Activated CD8-positive, alpha-beta T cell treated with anti-CD3 and anti-CD28 coated beads for 36 hours (primary cell): ENCODE data around the gene PARP1. TPM values are rescaled to one million over a fixed set of nuclear protein-coding genes. Genes with fewer than 3 reads are reported as not detected.
"Not testable (repeated sequence)": the region's sequence is repeated elsewhere in the genome, so short reads cannot be mapped to it uniquely, and the experiment has no call there.

Source experiments
- ATAC-seq: fragments of 200-7000 bp; cut with Tn5 transposase; one replicate; pipeline ENCODE4 v1.10.0; 2021; ENCODE audit warnings: mild to moderate bottlenecking, moderate library complexity
- CTCF ChIA-PET: fragments of 350-600 bp; sonication (Branson Sonifier 250); formaldehyde crosslinking; loops from one replicate; lab custom pipeline; 2021; ENCODE audit warnings: antibody characterized with exemption; lab: Charles Lee
- POLR2A ChIA-PET: fragments of 350-600 bp; sonication (Branson Sonifier 250); formaldehyde crosslinking; loops from one replicate; lab custom pipeline; 2021; ENCODE audit warnings: antibody characterized with exemption; lab: Charles Lee
- DNase-seq: peaks from one replicate; pipeline ENCODE4 v3.0.0-alpha.2; 2020
- H3K27ac Mint-ChIP-seq: one replicate; pipeline ENCODE4 v1.8.0; 2021; ENCODE audit warnings: mild to moderate bottlenecking, mixed read lengths
- H3K27me3 Mint-ChIP-seq: one replicate; pipeline ENCODE4 v1.8.0; 2021; ENCODE audit warnings: mixed read lengths
- H3K36me3 Mint-ChIP-seq: one replicate; pipeline ENCODE4 v1.8.0; 2021; ENCODE audit warnings: low read depth, mixed read lengths
- H3K4me1 Mint-ChIP-seq: one replicate; pipeline ENCODE4 v1.8.0; 2021; ENCODE audit warnings: low read depth, mixed read lengths
- H3K4me3 Mint-ChIP-seq: one replicate; pipeline ENCODE4 v1.8.0; 2021; ENCODE audit warnings: mild to moderate bottlenecking, moderate library complexity, mixed read lengths
- H3K9me3 Mint-ChIP-seq: one replicate; pipeline ENCODE4 v1.8.0; 2021; ENCODE audit warnings: mixed read lengths
- CTCF ChIP-seq: fragments of 200-600 bp; IDR thresholded peaks from one replicate; pipeline ENCODE4 v1.8.0; 2022; ENCODE audit warnings: antibody characterized with exemption, mild to moderate bottlenecking
- intact Hi-C: fragments of 100-400 bp; cut with micrococcal nuclease; formaldehyde crosslinking; loops from one replicate; pipeline ENCODE4 v1.10.0; 2022
- total RNA-seq, 2 experiments: library from RNA; stranded (reverse); gene quantifications; one replicate each; pipeline ENCODE4 v1.2.3, GENCODE V29; 2021

PARP1 gene
- total RNA-seq, 2 experiments from 2014 or later = 203 to 206 TPM

GRCh38 chr1:226342656-226343055, 65.2 kb downstream of the PARP1 start:
- peaks cover 5% of the 10 kb centered on the region for H3K9me3 Mint-ChIP-seq
- no peak for DNase-seq
- no peaks in the 10 kb centered on the region for H3K4me1 Mint-ChIP-seq
- H3K27ac Mint-ChIP-seq = no peak overlapping the region
- peaks cover 6% of the 10 kb centered on the region for H3K27me3 Mint-ChIP-seq
- no peak overlapping the region for H3K4me3 Mint-ChIP-seq
- intact Hi-C loops = no loop called here
- H3K36me3 Mint-ChIP-seq = peaks cover 3% of the 10 kb centered on the region
- ATAC-seq = no peak
- ChIA-PET POLR2A (no interaction called here), CTCF (interaction anchor here (0.8 kb wide), 1 partner anchor 217 kb away, joined by 3 read pairs; no protein-coding TSS in a partner anchor)
- no peak for TF ChIP-seq CTCF

- ATAC-seq, H3K9me3 Mint-ChIP-seq, H3K4me1 Mint-ChIP-seq, H3K27me3 Mint-ChIP-seq, H3K36me3 Mint-ChIP-seq, H3K4me3 Mint-ChIP-seq, H3K27ac Mint-ChIP-seq, intact Hi-C loops, DNase-seq: not testable (repeated sequence)
- CTCF ChIA-PET = interaction anchor here (1.5 kb wide), 1 partner anchor 68 kb away, joined by 3 read pairs; the partner anchor contains the start of gene PARP1
- POLR2A ChIA-PET = interaction anchor here (0.7 to 1.4 kb wide), 2 partner anchors 33 to 139 kb away, joined by 3 to 4 read pairs; no protein-coding TSS in a partner anchor
Observed at GRCh38 chr1:226340111-226340510, 67.8 kb downstream of the PARP1 start.

- Mint-ChIP-seq H3K36me3 (peaks cover 3% of the 10 kb centered on the region), H3K4me3 (no peak overlapping the region), H3K27ac (no peak overlapping the region), H3K4me1 (peaks cover 10% of the 10 kb centered on the region), H3K27me3 (peaks cover 6% of the 10 kb centered on the region), H3K9me3 (peaks cover 5% of the 10 kb centered on the region)
- POLR2A ChIA-PET = no interaction called here
- no peak for TF ChIP-seq CTCF
- CTCF ChIA-PET = no interaction called here
- no peak for ATAC-seq
- DNase-seq = no peak
- intact Hi-C loops = no loop called here
Observed at GRCh38 chr1:226337276-226337875, 70.5 kb downstream of the PARP1 start.

GRCh38 chr1:226335661-226336060, 72.2 kb downstream of the PARP1 start:
- no peak for TF ChIP-seq CTCF
- ChIA-PET POLR2A (no interaction called here), CTCF (interaction anchor here (6.1 kb wide), 1 partner anchor 211 kb away, joined by 68 read pairs; no protein-coding TSS in a partner anchor)
- intact Hi-C loops = no loop called here
- peaks cover 4% of the 10 kb centered on the region for H3K9me3 Mint-ChIP-seq
- H3K36me3 Mint-ChIP-seq = peaks cover 2% of the 10 kb centered on the region
- H3K27ac Mint-ChIP-seq = no peak overlapping the region
- no peak for ATAC-seq
- H3K4me3 Mint-ChIP-seq = no peak overlapping the region
- DNase-seq = no peak
- peaks cover 6% of the 10 kb centered on the region for H3K27me3 Mint-ChIP-seq
- H3K4me1 Mint-ChIP-seq = peaks cover 10% of the 10 kb centered on the region

- POLR2A ChIA-PET = interaction anchor here (0.9 to 1.0 kb wide), 3 partner anchors 22 to 59 kb away, joined by 3 read pairs; partner anchors contain the start of gene LIN9
- Mint-ChIP-seq H3K4me1 (peaks cover 10% of the 10 kb centered on the region), H3K27me3 (no peaks in the 10 kb centered on the region), H3K4me3 (peak overlapping the region; percentile 37), H3K27ac (no peak overlapping the region), H3K36me3 (no peaks in the 10 kb centered on the region), H3K9me3 (no peaks in the 10 kb centered on the region)
- intact Hi-C loops = loop anchor here (2.0 kb wide), 1 partner anchor 208 kb away; no protein-coding TSS in a partner anchor
- DNase-seq = no peak
- no peak for TF ChIP-seq CTCF
- ATAC-seq = no peak
- CTCF ChIA-PET = interaction anchor here (0.7 to 6.1 kb wide), 49 partner anchors 10 to 370 kb away, joined by 3 to 68 read pairs (median 4); partner anchors contain the start of genes LIN9, MIXL1 and PARP1
Observed at GRCh38 chr1:226332947-226333346, 74.9 kb downstream of the PARP1 start.
